Uterus (tissue), 2 donors: ENCODE data around the gene ZHX3.

Experiments used
- POLR2A ChIP-seq, 2 donors: fragments of 450-650 bp; IDR thresholded peaks; one replicate each; pipeline ENCODE4 v1.6.1; 2016; ENCODE audit warnings: antibody characterized with exemption in 2 of 2, mild to moderate bottlenecking in 1 of 2, moderate library complexity in 1 of 2
- TF ChIP-seq, protein P1 (sequence below), 4 experiments: fragments of 200-600 bp in 2 of 4; fragments of 450-650 bp in 2 of 4; sonication (generic) in 2 of 4; IDR thresholded peaks; one replicate each; pipeline ENCODE4 v1.5.1; 2016 to 2019; ENCODE audit warnings: antibody characterized with exemption in 4 of 4, mild to moderate bottlenecking in 2 of 4, moderate library complexity in 1 of 4

DNA sequence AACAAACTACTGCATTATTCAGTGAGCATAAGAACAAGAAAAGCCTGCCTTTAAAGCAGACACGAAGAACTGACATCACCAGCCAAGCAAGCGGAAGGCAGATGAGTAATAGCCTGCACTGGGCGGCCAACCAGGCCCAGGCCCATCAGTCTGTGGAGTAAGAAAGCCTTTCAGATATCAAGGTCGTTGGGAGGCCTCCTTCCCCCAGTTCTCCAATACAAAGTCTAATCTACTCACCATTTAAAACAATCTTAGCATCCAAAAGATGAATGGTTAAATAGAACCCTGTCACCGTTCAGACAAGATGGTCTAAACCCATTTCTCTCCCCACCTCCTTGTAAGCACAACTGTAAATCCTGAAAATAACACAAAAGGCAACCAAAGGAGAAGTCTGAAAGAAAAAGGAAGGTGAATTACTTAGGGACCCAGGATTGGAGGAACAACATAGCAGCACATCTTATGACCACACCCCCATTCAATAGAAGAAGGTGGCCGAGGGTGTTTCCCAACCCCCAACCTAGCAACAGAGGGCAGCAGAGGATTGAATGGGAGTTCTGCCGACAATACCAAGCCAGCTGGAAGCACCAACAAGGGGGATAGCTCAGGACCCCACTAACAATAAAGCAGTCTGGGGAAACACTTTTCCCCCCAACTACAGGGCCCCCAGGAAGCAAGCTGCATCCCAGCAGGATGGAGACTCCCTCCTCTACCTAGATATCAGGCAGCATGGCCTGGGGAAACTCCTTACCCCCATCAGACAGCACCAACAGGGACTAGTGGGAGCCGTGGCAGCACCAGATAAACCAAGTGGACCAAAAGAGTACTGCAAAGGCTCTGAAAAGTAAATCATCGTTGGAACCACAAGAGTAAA is 67.9 kb downstream of the ZHX3 start:
- TF ChIP-seq POLR2A (IDR thresholded peaks at IDR 0.05), result peak; percentile 8 to 31
- TF ChIP-seq, protein P1, sequence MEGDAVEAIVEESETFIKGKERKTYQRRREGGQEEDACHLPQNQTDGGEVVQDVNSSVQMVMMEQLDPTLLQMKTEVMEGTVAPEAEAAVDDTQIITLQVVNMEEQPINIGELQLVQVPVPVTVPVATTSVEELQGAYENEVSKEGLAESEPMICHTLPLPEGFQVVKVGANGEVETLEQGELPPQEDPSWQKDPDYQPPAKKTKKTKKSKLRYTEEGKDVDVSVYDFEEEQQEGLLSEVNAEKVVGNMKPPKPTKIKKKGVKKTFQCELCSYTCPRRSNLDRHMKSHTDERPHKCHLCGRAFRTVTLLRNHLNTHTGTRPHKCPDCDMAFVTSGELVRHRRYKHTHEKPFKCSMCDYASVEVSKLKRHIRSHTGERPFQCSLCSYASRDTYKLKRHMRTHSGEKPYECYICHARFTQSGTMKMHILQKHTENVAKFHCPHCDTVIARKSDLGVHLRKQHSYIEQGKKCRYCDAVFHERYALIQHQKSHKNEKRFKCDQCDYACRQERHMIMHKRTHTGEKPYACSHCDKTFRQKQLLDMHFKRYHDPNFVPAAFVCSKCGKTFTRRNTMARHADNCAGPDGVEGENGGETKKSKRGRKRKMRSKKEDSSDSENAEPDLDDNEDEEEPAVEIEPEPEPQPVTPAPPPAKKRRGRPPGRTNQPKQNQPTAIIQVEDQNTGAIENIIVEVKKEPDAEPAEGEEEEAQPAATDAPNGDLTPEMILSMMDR (IDR thresholded peaks at IDR 0.05), result peak; percentile 11 to 27 (median 13)
